OCI-M2 (cell line): Measurements from ENCODE around the gene CLN5.

Experiments used
- DNase-seq: peaks from one replicate; lab custom pipeline; 2025; ENCODE audit not compliant: unreplicated experiment; lab: John Stamatoyannopoulos, UW

CLN5 gene

GRCh38 chr13:77016888-77017623 lies 25.2 kb downstream of the CLN5 start:
- DNase-seq, result no peak

GRCh38 chr13:77019756-77020155 lies 27.9 kb downstream of the CLN5 start:
- no peak for DNase-seq

- no peak for DNase-seq
These were observed 30.5 kb downstream of the CLN5 start for GRCh38 chr13:77022341-77022740.

- peak; percentile 16 for DNase-seq
These were observed 34.5 kb downstream of the CLN5 start for GRCh38 chr13:77026255-77026860.

- peak; percentile 10 for DNase-seq
These were observed 35.2 kb downstream of the CLN5 start, which contains the start of gene FBXL3 for GRCh38 chr13:77026861-77027621. FBXL3 (minus strand) TSS chr13:77027159; CDS start chr13:77021860, 5,299 bp downstream.

- no peak for DNase-seq
These were observed 36.3 kb downstream of the CLN5 start for GRCh38 chr13:77028202-77028601.

- no peak for DNase-seq
These were observed 37.6 kb downstream of the CLN5 start for GRCh38 chr13:77029436-77029835.

- no peak for DNase-seq
These were observed 39.9 kb downstream of the CLN5 start for GRCh38 chr13:77031656-77032243.

- no peak for DNase-seq
These were observed 41.9 kb downstream of the CLN5 start for GRCh38 chr13:77033717-77034302.

- no peak for DNase-seq
These were observed 43.0 kb downstream of the CLN5 start for GRCh38 chr13:77034881-77035280.

GRCh38 chr13:77036279-77036678 lies 44.4 kb downstream of the CLN5 start:
- DNase-seq, result no peak

- DNase-seq, result no peak
These were observed 47.1 kb downstream of the CLN5 start for GRCh38 chr13:77038907-77039480.

- DNase-seq, result no peak
These were observed 48.2 kb downstream of the CLN5 start for GRCh38 chr13:77040076-77040475.

GRCh38 chr13:77040835-77041234 lies 49.0 kb downstream of the CLN5 start:
- no peak for DNase-seq

- no peak for DNase-seq
These were observed 50.8 kb downstream of the CLN5 start for GRCh38 chr13:77042566-77043177.

- DNase-seq, result no peak
These were observed 55.9 kb downstream of the CLN5 start for GRCh38 chr13:77047649-77048343.

- DNase-seq, result no peak
These were observed 56.8 kb downstream of the CLN5 start for GRCh38 chr13:77048681-77049080.

- no peak for DNase-seq
These were observed 61.3 kb downstream of the CLN5 start for GRCh38 chr13:77053192-77053591.
